HG03060 (cell line): ENCODE data around the gene NUTM1.

Source experiments
- ATAC-seq: cut with Tn5 transposase; IDR thresholded peaks from one replicate; pipeline ENCODE4 v1.9.1; 2021; ENCODE audit warnings: low read depth, moderate number of reproducible peaks; ENCODE audit not compliant: unreplicated experiment

NUTM1 gene

GRCh38 chr15:34342737-34343575 lies at the start of gene NUTM1, which contains the start of gene NOP10:
Gene NUTM1 (plus strand): TSS chr15:34343315. CDS start chr15:34343697, 382 bp downstream.
Gene NOP10 (minus strand): TSS chr15:34343136. CDS start chr15:34343073, 63 bp downstream.
- ATAC-seq = peak; percentile 76

- ATAC-seq = no peak
Observed at GRCh38 chr15:34297059-34297458, 46.1 kb upstream of the NUTM1 start.

GRCh38 chr15:34301058-34301457 lies 42.1 kb upstream of the NUTM1 start:
- no peak for ATAC-seq

GRCh38 chr15:34304613-34305012 lies 38.5 kb upstream of the NUTM1 start:
- no peak for ATAC-seq

- no peak for ATAC-seq
Observed at GRCh38 chr15:34311563-34311962, 31.6 kb upstream of the NUTM1 start.

GRCh38 chr15:34314491-34315490 lies 28.3 kb upstream of the NUTM1 start:
- no peak for ATAC-seq

GRCh38 chr15:34318277-34319079 lies 24.6 kb upstream of the NUTM1 start:
- no peak for ATAC-seq

GRCh38 chr15:34323217-34323616 lies 19.9 kb upstream of the NUTM1 start:
- ATAC-seq = no peak

- no peak for ATAC-seq
Observed at GRCh38 chr15:34324933-34325332, 18.2 kb upstream of the NUTM1 start.

- ATAC-seq = no peak
Observed at GRCh38 chr15:34325368-34325767, 17.7 kb upstream of the NUTM1 start.

GRCh38 chr15:34327906-34328305 lies 15.2 kb upstream of the NUTM1 start:
- no peak for ATAC-seq

GRCh38 chr15:34329006-34329405 lies 14.1 kb upstream of the NUTM1 start:
- ATAC-seq = no peak

GRCh38 chr15:34330279-34330678 lies 12.8 kb upstream of the NUTM1 start:
- no peak for ATAC-seq

- ATAC-seq = no peak
Observed at GRCh38 chr15:34331809-34332208, 11.3 kb upstream of the NUTM1 start.

- ATAC-seq = no peak
Observed at GRCh38 chr15:34332553-34333120, 10.5 kb upstream of the NUTM1 start.

- no peak for ATAC-seq
Observed at GRCh38 chr15:34334672-34335071, 8.4 kb upstream of the NUTM1 start.

GRCh38 chr15:34335176-34336032 lies 7.7 kb upstream of the NUTM1 start:
- ATAC-seq = no peak

GRCh38 chr15:34336231-34336990 lies 6.7 kb upstream of the NUTM1 start:
- no peak for ATAC-seq
